B cell (primary cell): ENCODE data around the gene WBP2. TPM values are rescaled to one million over a fixed set of nuclear protein-coding genes. Genes with fewer than 3 reads are reported as not detected.

Experiments used
- ATAC-seq: fragments of 200-7000 bp; cut with Tn5 transposase; one replicate; pipeline ENCODE4 v1.10.0; 2021; ENCODE audit warnings: low read depth, mild to moderate bottlenecking, moderate number of reproducible peaks, moderate library complexity
- CTCF ChIA-PET: fragments of 350-600 bp; sonication (Branson Sonifier 250); formaldehyde crosslinking; loops from one replicate; lab custom pipeline; 2021; ENCODE audit warnings: antibody characterized with exemption, inconsistent platforms; lab: Charles Lee
- POLR2A ChIA-PET: fragments of 350-600 bp; sonication (Branson Sonifier 250); formaldehyde crosslinking; loops from one replicate; lab custom pipeline; 2021; ENCODE audit warnings: antibody characterized with exemption; lab: Charles Lee
- DNase-seq: peaks from one replicate; pipeline ENCODE4 v3.0.0; 2013
- H2AFZ ChIP-seq: 2 replicates; pipeline ENCODE4 v1.6.1; 2012; ENCODE audit warnings: mild to moderate bottlenecking, low read depth, low read length; ENCODE audit not compliant: insufficient read depth, poor library complexity, severe bottlenecking
- H3K27ac ChIP-seq, 2 donors: 1 replicate in 1 of 2; 2 replicates in 1 of 2; pipeline ENCODE4 v1.5.1; 2012 to 2013; ENCODE audit warnings: low read length in 2 of 2, mild to moderate bottlenecking in 2 of 2, moderate library complexity in 1 of 2
- H3K27me3 ChIP-seq, 4 experiments: fragments of 200-600 bp in 1 of 4; sonication (generic) in 1 of 4; replicated peaks in 1 of 4; 1 replicate in 2 of 4; 2 replicates in 2 of 4; pipeline versions ENCODE4 v1.6.1 to v1.7.0; 2013 to 2016; ENCODE audit warnings: low read length in 3 of 4, mild to moderate bottlenecking in 2 of 4, mixed read lengths in 1 of 4, moderate library complexity in 1 of 4; ENCODE audit not compliant: insufficient read depth in 4 of 4, control insufficient read depth in 3 of 4; ENCODE audit errors: control extremely low read depth in 1 of 4
- H3K36me3 ChIP-seq, 2 experiments: replicated peaks in 1 of 2; 1 replicate in 1 of 2; 2 replicates in 1 of 2; pipeline versions ENCODE4 v1.6.1 to v1.7.1; 2013; ENCODE audit warnings: low read length in 1 of 2; ENCODE audit not compliant: insufficient read depth in 2 of 2, control insufficient read depth in 1 of 2; ENCODE audit errors: control extremely low read depth in 1 of 2, extremely low read depth in 1 of 2
- H3K4me1 ChIP-seq, 2 donors: fragments of 200-600 bp in 1 of 2; sonication (generic) in 1 of 2; 1 replicate in 1 of 2; 2 replicates in 1 of 2; pipeline versions ENCODE4 v1.5.1 to v1.6.1; 2013 to 2017; ENCODE audit warnings: low read length in 2 of 2; ENCODE audit not compliant: control insufficient read depth in 2 of 2, insufficient read depth in 2 of 2
- H3K4me2 ChIP-seq: replicated peaks from 2 replicates; pipeline ENCODE3; 2012; ENCODE audit warnings: mild to moderate bottlenecking, low read depth, low read length; ENCODE audit not compliant: poor library complexity, severe bottlenecking
- H3K4me3 ChIP-seq, 5 experiments: fragments of 200-600 bp in 1 of 5; sonication (generic) in 1 of 5; 1 replicate in 3 of 5; 2 replicates in 2 of 5; pipeline versions ENCODE4 v1.5.1 to v1.7.0; 2011 to 2016; ENCODE audit warnings: low read length in 4 of 5, mild to moderate bottlenecking in 4 of 5, low read depth in 2 of 5, control low read depth in 1 of 5, moderate library complexity in 1 of 5; ENCODE audit not compliant: insufficient read depth in 1 of 5; ENCODE audit errors: control extremely low read depth in 1 of 5, extremely low read depth in 1 of 5
- H3K79me2 ChIP-seq: fragments of 200-600 bp; sonication (generic); one replicate; pipeline ENCODE4 v1.6.0; 2016; ENCODE audit warnings: low read length; ENCODE audit not compliant: control insufficient read depth, insufficient read depth
- H3K9ac ChIP-seq: fragments of 200-600 bp; sonication (generic); 2 replicates; pipeline ENCODE4 v1.6.1; 2017; ENCODE audit warnings: mild to moderate bottlenecking, low read length, moderate library complexity
- H3K9me3 ChIP-seq, 3 donors: one replicate each; pipeline versions ENCODE4 v1.6.1 to v1.7.1; 2013; ENCODE audit warnings: low read length in 2 of 3; ENCODE audit not compliant: control insufficient read depth in 2 of 3, insufficient read depth in 1 of 3; ENCODE audit errors: control extremely low read depth in 1 of 3
- H4K20me1 ChIP-seq: 2 replicates; pipeline ENCODE4 v1.6.0; 2012; ENCODE audit warnings: mild to moderate bottlenecking, low read length; ENCODE audit not compliant: insufficient read depth, control insufficient read depth, poor library complexity, severe bottlenecking
- H3K27ac Mint-ChIP-seq: one replicate; pipeline ENCODE4 v1.8.0; 2021; ENCODE audit warnings: mixed read lengths
- H3K27me3 Mint-ChIP-seq: one replicate; pipeline ENCODE4 v1.8.0; 2021; ENCODE audit warnings: mixed read lengths
- H3K4me1 Mint-ChIP-seq: one replicate; pipeline ENCODE4 v1.8.0; 2021; ENCODE audit warnings: mixed read lengths
- H3K4me3 Mint-ChIP-seq: one replicate; pipeline ENCODE4 v1.8.0; 2021; ENCODE audit warnings: mixed read lengths
- H3K9me3 Mint-ChIP-seq: one replicate; pipeline ENCODE4 v1.8.0; 2022; ENCODE audit warnings: mixed read lengths; ENCODE audit not compliant: insufficient read depth
- CTCF ChIP-seq: fragments of 200-600 bp; IDR thresholded peaks from one replicate; pipeline ENCODE4 v1.8.0; 2022; ENCODE audit warnings: antibody characterized with exemption, mild to moderate bottlenecking
- EZH2 ChIP-seq: IDR thresholded peaks from 2 replicates; pipeline ENCODE4 v1.6.1; 2012; ENCODE audit warnings: borderline replicate concordance, low read depth, mild to moderate bottlenecking, moderate library complexity, low read length; ENCODE audit not compliant: insufficient read depth, poor library complexity, severe bottlenecking
- WGBS: methylation state at CpG from one replicate; pipeline ENCODE4 v1.1.5; 2013; ENCODE audit warnings: missing lambda C conversion rate; ENCODE audit not compliant: insufficient coverage; 5-methylcytosine and 5-hydroxymethylcytosine counted together
- intact Hi-C: fragments of 100-400 bp; cut with micrococcal nuclease; formaldehyde crosslinking; loops from one replicate; pipeline ENCODE4 v1.10.0; 2022
- polyA plus RNA-seq: library from polyadenylated mRNA; depleted of rRNA; stranded (reverse); fragments of >200 nt; gene quantifications from 2 replicates; pipeline ENCODE4 v1.2.3, GENCODE V29; 2012
- total RNA-seq, 2 donors: library from RNA; stranded (reverse); fragments of 120-200 nt in 1 of 2; gene quantifications; 1 replicate in 1 of 2; 2 replicates in 1 of 2; pipeline versions ENCODE4 v1.2.3 to v1.2.4, GENCODE V29; 2013 to 2022

The WBP2 gene
- total and polyA plus RNA-seq, 2 donors (not counting 1 experiment from before 2014, with no cell fraction given), result 88.6 to 140 TPM

- Histone ChIP-seq H3K27me3 (no peaks in the 10 kb centered on the region), H4K20me1 (no peaks in the 10 kb centered on the region), H2AFZ (peak overlapping the region; percentile 71), H3K9ac (peak overlapping the region; percentile 95), H3K27ac (peak overlapping the region; percentile 85 to 92), H3K4me3 (peak overlapping the region; percentile 69 to 95 (median 89)), H3K79me2 (peaks cover 49% of the 10 kb centered on the region), H3K4me2 (peak overlapping the region; percentile 93), H3K36me3 (peaks cover 5 to 20% of the 10 kb centered on the region in 2 experiments), H3K4me1 (peaks cover 34 to 53% of the 10 kb centered on the region in 2 donors), H3K9me3 (no peaks in the 10 kb centered on the region)
- Mint-ChIP-seq H3K27me3 (no peaks in the 10 kb centered on the region), H3K4me3 (no peak overlapping the region), H3K9me3 (no peaks in the 10 kb centered on the region), H3K27ac (no peak overlapping the region), H3K4me1 (peaks cover 42% of the 10 kb centered on the region)
- intact Hi-C loops, result loop anchor here (1.0 to 10.0 kb wide), 12 partner anchors 9 to 247 kb away; partner anchors contain the start of genes ACOX1, EXOC7, FBF1 and MRPL38
- DNase-seq (no peak), ATAC-seq (peak; percentile 5)
- POLR2A ChIA-PET, result interaction anchor here (0.5 to 3.6 kb wide), 33 partner anchors 10 to 842 kb away, joined by 3 to 82 read pairs (median 7); partner anchors contain the start of genes FBF1, GALK1, SLC25A19 and TRIM47
- TF ChIP-seq CTCF, result no peak
- TF ChIP-seq EZH2, result no peak
- CTCF ChIA-PET, result interaction anchor here (0.6 to 4.1 kb wide), 19 partner anchors 10 to 150 kb away, joined by 3 to 53 read pairs (median 6); partner anchors contain the start of genes ACOX1, GALK1, MRPL38 and TEN1
- 0% methylated on average over 13 of the region's 19 CpGs for WGBS
These were observed 240 bp downstream of the WBP2 start for GRCh38 chr17:75854881-75855309.
